Measurements from ENCODE around the gene RNU6-9. TPM values are rescaled to one million over a fixed set of nuclear protein-coding genes. Genes with fewer than 3 reads are reported as not detected.

The RNU6-9 gene
- total RNA-seq, 1 donor: not detected

- DNase-seq (ENCODE audit: low read depth): peak; percentile 97
- peak overlapping the region; percentile 49 for H3K4me3 ChIP-seq (ENCODE audit: low read depth, low read length)
- TF ChIP-seq CTCF (IDR thresholded peaks at IDR 0.05; ENCODE audit: insufficient read depth, low read depth, low read length): peak; percentile 22
These were observed 39.6 kb downstream of the RNU6-9 start for GRCh38 chr19:932648-933552.

DNA sequence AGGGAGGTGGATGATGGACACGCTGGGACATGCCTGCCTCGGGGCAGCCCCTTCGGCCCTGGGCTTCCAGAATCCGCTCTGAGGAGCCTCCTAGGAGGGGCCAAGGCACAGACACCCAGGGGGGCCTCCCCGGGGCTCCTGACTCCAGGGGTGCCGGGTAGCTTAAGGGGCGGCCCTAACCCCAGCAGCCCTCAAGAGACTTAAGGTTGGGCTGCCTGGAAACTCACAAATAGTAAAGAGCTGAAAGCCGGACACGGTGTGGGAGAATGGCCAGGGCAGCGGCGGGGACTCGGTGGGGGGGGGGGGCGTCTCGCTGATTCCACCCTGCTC lies 40.2 kb downstream of the RNU6-9 start:
- DNase-seq (ENCODE audit: low read depth): no peak
- peak overlapping the region; percentile 49 for H3K4me3 ChIP-seq (ENCODE audit: low read depth, low read length)
- TF ChIP-seq CTCF (IDR thresholded peaks at IDR 0.05; ENCODE audit: insufficient read depth, low read depth, low read length): no peak

DNA sequence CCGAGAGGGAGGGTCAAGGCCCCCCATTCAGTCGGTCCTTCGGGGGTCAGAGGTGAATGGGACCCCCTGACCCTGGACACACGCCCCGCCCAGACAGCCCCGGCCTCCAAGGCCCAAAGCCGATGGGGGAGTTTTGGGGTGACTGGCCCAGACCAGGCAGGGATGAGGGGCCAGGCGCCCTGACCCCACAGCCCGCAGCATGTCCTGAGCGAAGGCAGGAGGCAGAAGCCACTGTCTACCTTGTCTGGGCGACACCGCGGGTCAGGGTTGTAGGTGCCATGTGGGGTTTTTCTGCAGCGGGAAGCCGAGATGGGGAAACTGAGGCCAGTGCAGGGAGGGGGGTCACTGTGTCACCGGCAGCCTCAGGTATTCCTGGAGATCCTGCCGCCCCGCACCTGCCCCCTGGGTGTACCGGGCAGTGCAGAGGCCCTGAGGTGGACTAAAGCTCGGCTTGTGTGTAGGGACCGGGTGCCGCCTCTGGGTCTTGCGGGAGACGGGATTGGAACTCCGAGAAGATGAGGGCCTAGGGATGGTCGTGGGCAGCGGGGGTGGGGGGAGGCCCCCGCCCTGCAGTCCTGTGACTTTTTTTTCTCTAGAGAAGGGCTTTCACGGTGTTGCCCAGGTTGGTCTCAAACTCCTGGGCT lies 41.0 kb downstream of the RNU6-9 start:
- peak overlapping the region; percentile 49 for H3K4me3 ChIP-seq (ENCODE audit: low read depth, low read length)
- no peak for TF ChIP-seq CTCF (IDR thresholded peaks at IDR 0.05; ENCODE audit: insufficient read depth, low read depth, low read length)
- no peak for DNase-seq (ENCODE audit: low read depth)

- TF ChIP-seq CTCF (IDR thresholded peaks at IDR 0.05; ENCODE audit: insufficient read depth, low read depth, low read length): no peak
- no peak overlapping the region for H3K4me3 ChIP-seq (ENCODE audit: low read depth, low read length)
- DNase-seq (ENCODE audit: low read depth): peak; percentile 85
These were observed 41.7 kb downstream of the RNU6-9 start for GRCh38 chr19:934865-935479.

DNA sequence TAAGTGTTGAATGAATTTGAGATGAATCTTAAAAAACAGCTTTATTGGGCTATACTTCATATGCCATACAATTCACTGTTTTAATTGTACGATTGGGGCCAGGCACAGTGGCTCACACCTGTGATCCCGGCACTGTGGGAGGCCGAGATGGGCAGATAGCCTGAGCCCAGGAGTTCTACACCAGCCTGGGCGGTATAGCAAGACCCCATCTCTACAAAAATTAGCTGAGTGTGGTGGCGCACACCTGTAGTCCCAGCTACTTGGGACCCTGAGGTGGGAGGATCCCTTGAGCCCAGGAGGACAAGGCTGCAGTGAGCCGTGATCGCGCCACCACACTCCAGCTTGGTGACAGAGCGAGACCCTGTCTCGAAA lies 42.9 kb downstream of the RNU6-9 start:
- no peak overlapping the region for H3K4me3 ChIP-seq (ENCODE audit: low read depth, low read length)
- no peak for TF ChIP-seq CTCF (IDR thresholded peaks at IDR 0.05; ENCODE audit: insufficient read depth, low read depth, low read length)
- no peak for DNase-seq (ENCODE audit: low read depth)

GRCh38 chr19:937259-937694 lies 44.0 kb downstream of the RNU6-9 start:
- TF ChIP-seq CTCF (IDR thresholded peaks at IDR 0.05; ENCODE audit: insufficient read depth, low read depth, low read length): no peak
- H3K4me3 ChIP-seq (ENCODE audit: low read depth, low read length): no peak overlapping the region
- no peak for DNase-seq (ENCODE audit: low read depth)
